HG02943 (cell line): ENCODE measurements around the gene NID2.

Experiments
- ATAC-seq: cut with Tn5 transposase; IDR thresholded peaks from one replicate; pipeline ENCODE4 v1.9.1; 2021; ENCODE audit warnings: mild to moderate bottlenecking, low read depth, moderate library complexity; ENCODE audit not compliant: unreplicated experiment

Gene NID2

GRCh38 chr14:52059649-52060048 is 9.2 kb downstream of the NID2 start:
- no peak for ATAC-seq

DNA sequence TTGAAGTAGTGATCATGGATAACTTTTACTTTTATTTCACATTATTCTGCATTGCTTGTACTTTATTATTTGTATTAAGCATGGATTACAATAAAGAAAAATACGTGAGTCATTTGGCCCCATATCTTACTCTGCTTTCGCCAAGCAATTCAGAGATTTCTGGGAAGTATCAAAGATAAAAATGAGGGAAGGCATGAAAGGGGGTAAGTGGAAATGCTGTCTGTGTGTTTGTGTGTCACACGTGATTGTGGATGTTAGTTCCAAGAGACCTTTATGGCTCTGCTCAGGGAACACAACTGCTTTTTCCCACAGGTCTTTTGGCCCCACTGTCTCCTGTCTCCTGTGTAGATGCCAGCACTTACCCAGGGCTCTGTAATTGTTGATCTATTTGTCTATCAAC is 10.5 kb downstream of the NID2 start:
- no peak for ATAC-seq

DNA sequence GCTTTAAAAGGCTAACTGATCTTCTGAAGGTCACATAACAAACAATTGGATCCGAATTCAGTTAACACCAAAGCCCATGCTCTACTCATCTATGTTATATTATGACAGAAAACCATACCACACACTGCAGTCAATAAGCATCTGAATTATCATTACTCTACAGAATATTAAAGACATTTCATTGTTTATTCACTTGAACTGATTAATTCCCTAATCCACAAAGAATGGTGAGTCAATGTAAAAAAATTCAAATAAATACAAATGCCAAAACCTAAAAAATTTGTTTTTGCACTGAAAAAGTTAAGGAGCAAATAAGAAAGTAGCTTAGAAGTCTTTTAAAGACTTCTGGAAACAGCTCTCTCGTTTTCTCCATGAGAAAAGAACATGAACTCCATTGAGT is 13.7 kb downstream of the NID2 start:
- ATAC-seq: no peak

DNA sequence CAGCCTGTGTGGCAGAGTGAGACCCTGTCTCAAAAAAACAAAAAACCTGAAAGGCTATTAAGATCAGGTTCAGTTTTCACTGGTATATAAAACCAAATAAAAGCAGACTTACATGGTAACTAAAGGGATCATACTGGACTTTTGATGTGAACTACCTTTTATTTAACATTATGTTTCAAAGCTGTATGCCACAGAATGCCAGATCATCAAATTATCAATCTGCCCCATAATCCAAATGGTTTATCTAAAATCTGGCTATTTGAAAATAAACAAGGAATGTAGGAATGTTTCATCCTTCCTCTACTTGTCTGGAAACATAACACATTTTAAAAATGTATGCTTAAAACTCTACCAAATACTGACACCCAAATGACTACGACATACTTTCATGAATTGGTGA is 14.2 kb downstream of the NID2 start:
- ATAC-seq: no peak

DNA sequence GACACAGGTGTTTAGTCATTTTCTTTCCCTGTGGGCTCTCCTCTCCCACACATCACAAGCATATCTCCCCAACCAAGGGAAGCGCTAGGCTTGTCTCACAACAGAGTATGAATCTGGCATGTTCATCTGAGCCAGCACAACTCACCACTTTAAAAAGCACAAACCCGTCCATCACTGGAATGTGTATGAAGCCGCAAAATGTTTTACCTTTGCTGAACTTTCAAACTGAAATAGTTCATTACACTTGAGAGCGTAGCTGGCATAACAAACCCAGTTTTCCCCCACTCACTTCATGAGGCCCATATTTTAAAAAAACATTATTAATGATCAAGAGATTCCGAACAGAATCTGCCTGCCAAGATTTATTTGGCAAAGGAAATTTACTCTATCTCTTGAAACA is 15.8 kb downstream of the NID2 start:
- no peak for ATAC-seq

GRCh38 chr14:52052288-52052943 is 16.4 kb downstream of the NID2 start:
- ATAC-seq: no peak

DNA sequence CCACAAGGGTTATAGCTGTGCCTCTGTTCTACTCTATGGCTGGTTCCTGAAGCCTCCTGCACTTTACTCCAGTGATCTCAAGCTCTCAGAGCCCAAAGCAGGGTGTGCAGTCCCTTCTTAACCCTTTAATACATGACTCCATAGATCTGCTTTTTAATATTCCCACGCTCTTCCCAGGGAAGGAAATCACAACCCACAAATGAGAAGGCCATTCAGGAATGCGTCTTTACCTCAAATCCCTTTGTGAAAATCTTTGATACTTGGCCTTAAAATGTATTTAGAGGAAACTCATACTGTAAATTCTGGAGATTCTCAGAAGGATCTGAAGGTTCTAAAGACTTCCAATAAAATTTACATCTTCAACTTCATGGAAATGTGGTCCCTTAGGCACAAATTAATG is 17.0 kb downstream of the NID2 start:
- no peak for ATAC-seq

GRCh38 chr14:52051251-52051650 is 17.6 kb downstream of the NID2 start:
- ATAC-seq: no peak

DNA sequence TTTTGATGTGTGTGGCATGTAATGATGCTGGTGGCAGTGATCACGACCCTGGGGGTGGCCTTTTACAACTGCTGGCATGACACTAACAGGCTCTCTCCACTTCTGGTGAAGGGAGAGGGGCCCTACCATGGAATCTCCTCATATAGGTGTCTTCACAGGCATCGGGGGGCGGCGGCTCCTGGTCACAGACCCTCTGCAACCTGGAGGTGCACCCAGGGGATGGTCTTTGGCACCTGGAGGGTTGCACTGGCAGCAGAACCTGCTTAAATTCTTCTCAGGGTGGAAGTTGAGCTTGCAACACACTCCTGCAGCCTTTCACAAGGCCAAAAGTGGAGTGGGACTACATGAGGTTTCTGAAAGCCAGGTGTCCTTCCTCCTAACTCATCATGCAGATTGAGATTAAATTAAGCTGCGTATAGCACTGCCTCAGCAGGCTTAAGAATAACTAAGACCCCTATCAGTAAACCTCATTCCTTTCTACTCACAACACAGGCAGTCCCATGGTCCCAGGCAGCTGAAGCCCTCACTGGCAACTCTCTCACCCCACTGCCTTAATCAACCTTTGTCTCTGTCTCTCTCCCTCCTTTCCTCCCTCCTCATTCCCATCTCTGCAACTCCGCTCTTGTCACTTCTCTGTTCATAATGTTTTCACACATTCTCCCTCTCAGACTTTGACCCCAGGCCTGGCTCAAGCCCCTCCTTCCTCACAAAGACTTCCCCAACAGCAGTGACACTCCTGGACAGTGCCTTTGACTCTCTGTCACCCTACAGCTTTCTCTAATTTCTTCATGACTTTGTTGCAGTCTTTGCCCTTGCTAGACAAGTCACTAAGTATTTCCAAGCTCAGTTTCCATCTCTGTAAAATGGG is 18.9 kb downstream of the NID2 start:
- ATAC-seq: no peak

GRCh38 chr14:52049271-52049670 is 19.6 kb downstream of the NID2 start:
- ATAC-seq: no peak

DNA sequence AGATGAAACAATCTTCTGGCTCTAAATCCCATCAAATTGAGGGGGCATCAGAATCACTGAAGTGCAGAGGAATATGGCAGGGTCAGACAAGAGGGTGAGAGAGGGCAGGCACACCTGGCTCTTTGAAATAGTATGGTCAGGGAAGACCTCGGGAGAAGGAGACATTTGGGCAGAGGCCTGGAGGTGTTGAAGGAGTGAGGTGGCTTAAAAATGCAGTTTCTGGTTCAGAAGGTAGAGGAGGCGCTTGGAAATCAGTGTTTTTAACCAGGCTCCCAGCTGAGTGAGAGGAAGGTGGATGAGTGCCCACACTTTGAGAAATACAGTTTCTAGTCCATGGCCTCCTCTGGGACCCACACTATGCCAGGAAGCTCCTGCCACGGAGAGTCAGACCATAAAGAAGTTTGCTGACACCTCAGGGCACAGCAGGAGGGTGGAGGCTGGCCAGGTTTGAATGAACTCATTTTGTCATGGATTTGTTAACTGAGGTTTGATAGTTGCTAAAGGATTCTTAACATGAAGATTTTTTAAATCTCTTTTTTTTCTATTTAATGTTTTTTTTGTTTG is 20.1 kb downstream of the NID2 start:
- no peak for ATAC-seq

GRCh38 chr14:52048116-52048515 is 20.7 kb downstream of the NID2 start:
- no peak for ATAC-seq

DNA sequence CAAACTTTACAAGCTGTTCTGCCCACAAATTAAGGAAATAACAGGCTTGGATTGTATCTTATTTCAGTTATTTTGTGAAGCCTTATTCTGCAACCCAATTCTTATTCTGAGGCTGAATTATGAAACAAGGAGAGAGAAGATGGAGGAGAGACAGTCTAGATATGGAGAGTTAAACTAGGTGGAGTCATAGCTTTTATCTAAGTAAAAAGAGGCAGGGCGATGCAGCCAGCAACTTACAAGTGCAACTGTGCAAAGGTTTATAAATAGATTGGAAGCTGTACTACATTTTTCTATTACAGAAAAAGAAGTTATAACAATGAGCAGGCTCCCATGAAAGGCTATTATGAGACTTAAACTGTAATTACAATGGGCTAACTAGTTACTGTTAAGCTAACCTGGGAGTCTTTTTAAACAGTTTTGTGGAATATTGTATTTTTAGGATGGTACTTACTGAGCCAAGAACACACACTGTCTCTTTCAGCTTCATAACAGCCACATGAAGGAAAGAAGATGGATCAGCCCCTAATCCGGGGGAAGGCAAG is 22.4 kb downstream of the NID2 start:
- no peak for ATAC-seq

GRCh38 chr14:52044791-52045522 is 23.9 kb downstream of the NID2 start:
- ATAC-seq: no peak

DNA sequence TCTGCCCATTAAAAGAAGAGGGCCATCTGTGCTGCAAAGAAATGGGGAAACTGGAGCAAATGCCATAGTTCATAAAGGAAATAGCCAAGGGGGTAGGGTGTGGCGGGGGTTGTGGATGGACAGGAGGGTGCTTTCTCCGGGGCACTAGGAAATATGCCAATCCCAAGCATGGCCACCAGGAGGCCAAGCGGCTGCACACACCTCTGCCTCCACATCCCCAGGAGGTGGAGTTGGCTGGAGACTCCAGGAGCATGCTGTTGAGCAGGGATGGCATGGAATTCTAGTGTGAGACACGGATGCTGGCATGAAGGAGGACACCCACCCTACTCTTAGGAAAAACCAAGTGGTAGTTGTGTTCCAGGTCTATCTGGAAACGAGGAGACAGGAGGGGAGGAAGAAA is 25.2 kb downstream of the NID2 start:
- ATAC-seq: no peak

GRCh38 chr14:52042371-52043289 is 26.2 kb downstream of the NID2 start:
- ATAC-seq: no peak

DNA sequence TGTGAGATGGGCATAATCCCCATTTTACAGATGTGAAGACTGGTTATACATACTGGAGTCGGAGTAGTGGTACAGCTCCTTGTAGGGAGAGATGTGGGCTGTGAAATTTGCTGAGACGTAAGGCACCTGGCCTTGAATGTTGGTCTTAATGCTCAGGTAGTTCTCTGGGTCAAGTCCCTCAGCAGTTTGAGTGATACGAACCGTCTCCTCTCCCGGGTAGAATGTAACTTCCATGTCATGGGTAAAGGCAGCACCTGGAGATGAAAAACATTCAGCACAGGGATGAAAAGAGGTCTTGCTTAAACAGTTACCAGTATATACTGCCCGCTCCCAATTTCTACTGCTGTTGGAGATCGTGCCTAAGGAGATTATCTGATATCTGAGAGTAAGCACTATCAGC is 28.3 kb downstream of the NID2 start:
- ATAC-seq: no peak

DNA sequence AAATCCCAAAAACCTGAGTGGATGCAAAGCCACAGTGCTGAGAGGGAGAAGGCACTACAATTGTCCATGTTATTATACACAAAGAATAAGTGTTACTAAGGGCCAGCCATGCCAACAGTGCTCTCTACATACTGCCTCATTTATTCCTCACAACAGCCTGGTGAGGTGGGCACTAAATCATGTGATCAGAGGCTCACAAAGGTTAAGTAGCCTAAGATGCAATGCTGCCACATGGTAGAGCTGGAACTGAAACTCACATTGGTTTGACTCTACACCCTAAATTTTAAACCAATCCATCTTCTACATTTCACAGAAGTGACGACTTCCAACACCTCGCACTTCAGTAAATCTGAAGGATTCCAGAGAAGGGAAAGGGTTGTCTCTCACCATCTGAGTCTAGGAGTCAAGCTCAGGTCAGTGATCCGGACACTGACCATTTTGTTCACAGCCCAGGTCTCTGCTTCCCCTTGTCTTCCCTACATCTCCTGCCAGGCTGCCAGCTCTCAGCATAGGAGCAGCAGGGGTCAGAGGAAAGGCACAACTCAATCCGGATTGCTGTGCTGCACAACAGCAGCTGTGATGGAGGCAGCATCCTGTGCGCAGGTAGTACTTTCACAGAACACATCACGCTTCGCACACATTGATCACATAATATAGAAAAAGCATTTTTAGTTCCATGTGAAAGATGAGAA is 29.6 kb downstream of the NID2 start:
- no peak for ATAC-seq

- no peak for ATAC-seq
These were observed 35.7 kb downstream of the NID2 start for GRCh38 chr14:52033101-52033642.
